Measurements from ENCODE around the gene AP5S1. TPM values are rescaled to one million over a fixed set of nuclear protein-coding genes. Genes with fewer than 3 reads are reported as not detected.
A peak's percentile ranks its signal among the peaks of the same experiment; 100 is the strongest.
"Not testable (repeated sequence)": the region's sequence is repeated elsewhere in the genome, so short reads cannot be mapped to it uniquely, and the experiment has no call there.

The AP5S1 gene
- total and polyA plus RNA-seq, 2 donors (not counting 1 experiment from before 2014, with no cell fraction given), result 11.8 to 17.8 TPM

- Histone ChIP-seq H3K4me1 (ENCODE audit: control insufficient read depth, extremely low read depth, insufficient read depth, low read length) (peaks cover 11% of the 10 kb centered on the region), H3K36me3 (ENCODE audit: control insufficient read depth, insufficient read depth, low read length) (peaks cover 5% of the 10 kb centered on the region), H2AFZ (ENCODE audit: low read length) (no peak overlapping the region), H3K4me2 (ENCODE audit: extremely low read depth, insufficient read depth, low read length) (peak overlapping the region; percentile 25), H3K27me3 (ENCODE audit: control insufficient read depth, insufficient read depth, low read length) (no peaks in the 10 kb centered on the region), H3K27ac (ENCODE audit: insufficient read depth, low read length) (no peak overlapping the region), H3K79me2 (ENCODE audit: control insufficient read depth, insufficient read depth, low read length) (peaks cover 25% of the 10 kb centered on the region), H3K4me3 (replicated peaks in 1 of 4; ENCODE audit: control extremely low read depth in 1 of 4, insufficient read depth in 1 of 4, low read depth in 3 of 4, low read length in 4 of 4) (no peak overlapping the region), H3K9me3 (ENCODE audit: control insufficient read depth, insufficient read depth, low read depth, low read length) (no peaks in the 10 kb centered on the region), H4K20me1 (ENCODE audit: control insufficient read depth, extremely low read depth, insufficient read depth, low read length) (peaks cover 2% of the 10 kb centered on the region), H3K9ac (ENCODE audit: insufficient read depth, low read length) (no peak overlapping the region)
- TF ChIP-seq CTCF (conservative IDR thresholded peaks at IDR 0.05 in 1 of 2, IDR thresholded peaks at IDR 0.05 in 1 of 2; ENCODE audit: low read depth in 1 of 2, low read length in 2 of 2) (no peak), EZH2 (IDR thresholded peaks at IDR 0.05; ENCODE audit: low read length, missing control alignments) (no peak)
- no peak for DNase-seq (ENCODE audit: low read depth in 2 of 2)
These were observed 31.6 kb upstream of the AP5S1 start for GRCh38 chr20:3788685-3789155.

GRCh38 chr20:3789201-3789600, 31.1 kb upstream of the AP5S1 start:
- H3K9me3 ChIP-seq (ENCODE audit: control insufficient read depth, insufficient read depth, low read depth, low read length); H3K27me3 ChIP-seq (ENCODE audit: control insufficient read depth, insufficient read depth, low read length); H3K4me3 ChIP-seq (replicated peaks in 1 of 4; ENCODE audit: control extremely low read depth in 1 of 4, insufficient read depth in 1 of 4, low read depth in 3 of 4, low read length in 4 of 4); H3K4me1 ChIP-seq (ENCODE audit: control insufficient read depth, extremely low read depth, insufficient read depth, low read length); H2AFZ ChIP-seq (ENCODE audit: low read length); H3K36me3 ChIP-seq (ENCODE audit: control insufficient read depth, insufficient read depth, low read length); H4K20me1 ChIP-seq (ENCODE audit: control insufficient read depth, extremely low read depth, insufficient read depth, low read length); DNase-seq (ENCODE audit: low read depth in 2 of 2); H3K4me2 ChIP-seq (ENCODE audit: extremely low read depth, insufficient read depth, low read length); H3K9ac ChIP-seq (ENCODE audit: insufficient read depth, low read length); H3K27ac ChIP-seq (ENCODE audit: insufficient read depth, low read length): not testable (repeated sequence)
- H3K79me2 ChIP-seq (ENCODE audit: control insufficient read depth, insufficient read depth, low read length), result peaks cover 21% of the 10 kb centered on the region

- H4K20me1 ChIP-seq (ENCODE audit: control insufficient read depth, extremely low read depth, insufficient read depth, low read length); H3K4me2 ChIP-seq (ENCODE audit: extremely low read depth, insufficient read depth, low read length); H3K4me3 ChIP-seq (replicated peaks in 1 of 4; ENCODE audit: control extremely low read depth in 1 of 4, insufficient read depth in 1 of 4, low read depth in 3 of 4, low read length in 4 of 4); H2AFZ ChIP-seq (ENCODE audit: low read length); DNase-seq (ENCODE audit: low read depth in 2 of 2); H3K36me3 ChIP-seq (ENCODE audit: control insufficient read depth, insufficient read depth, low read length); H3K27me3 ChIP-seq (ENCODE audit: control insufficient read depth, insufficient read depth, low read length); H3K27ac ChIP-seq (ENCODE audit: insufficient read depth, low read length); H3K9me3 ChIP-seq (ENCODE audit: control insufficient read depth, insufficient read depth, low read depth, low read length); H3K9ac ChIP-seq (ENCODE audit: insufficient read depth, low read length): not testable (repeated sequence)
- H3K79me2 ChIP-seq (ENCODE audit: control insufficient read depth, insufficient read depth, low read length), result peaks cover 28% of the 10 kb centered on the region
- H3K4me1 ChIP-seq (ENCODE audit: control insufficient read depth, extremely low read depth, insufficient read depth, low read length), result peaks cover 11% of the 10 kb centered on the region
These were observed 26.2 kb upstream of the AP5S1 start for GRCh38 chr20:3794168-3794567.

GRCh38 chr20:3794701-3795420, 25.5 kb upstream of the AP5S1 start:
- Histone ChIP-seq H3K36me3 (ENCODE audit: control insufficient read depth, insufficient read depth, low read length) (peaks cover 9% of the 10 kb centered on the region), H3K79me2 (ENCODE audit: control insufficient read depth, insufficient read depth, low read length) (peaks cover 35% of the 10 kb centered on the region), H2AFZ (ENCODE audit: low read length) (no peak overlapping the region), H3K4me1 (ENCODE audit: control insufficient read depth, extremely low read depth, insufficient read depth, low read length) (peaks cover 16% of the 10 kb centered on the region), H3K27ac (ENCODE audit: insufficient read depth, low read length) (peak overlapping the region; percentile 97), H3K9me3 (ENCODE audit: control insufficient read depth, insufficient read depth, low read depth, low read length) (no peaks in the 10 kb centered on the region), H3K27me3 (ENCODE audit: control insufficient read depth, insufficient read depth, low read length) (no peaks in the 10 kb centered on the region), H4K20me1 (ENCODE audit: control insufficient read depth, extremely low read depth, insufficient read depth, low read length) (no peaks in the 10 kb centered on the region), H3K9ac (ENCODE audit: insufficient read depth, low read length) (peak overlapping the region; percentile 89), H3K4me3 (replicated peaks in 1 of 4; ENCODE audit: control extremely low read depth in 1 of 4, insufficient read depth in 1 of 4, low read depth in 3 of 4, low read length in 4 of 4) (peak overlapping the region in 3 of 4 experiments; percentile 73 to 95 (median 82)), H3K4me2 (ENCODE audit: extremely low read depth, insufficient read depth, low read length) (peak overlapping the region; percentile 83)
- DNase-seq (ENCODE audit: low read depth in 2 of 2), result no peak
- TF ChIP-seq EZH2 (IDR thresholded peaks at IDR 0.05; ENCODE audit: low read length, missing control alignments) (no peak), CTCF (conservative IDR thresholded peaks at IDR 0.05 in 1 of 2, IDR thresholded peaks at IDR 0.05 in 1 of 2; ENCODE audit: low read depth in 1 of 2, low read length in 2 of 2) (no peak)

Measured in fibroblast of lung (primary cell).